ENCODE data around the gene ASTN2.
"Not testable (repeated sequence)": the region's sequence is repeated elsewhere in the genome, so short reads cannot be mapped to it uniquely, and the experiment has no call there.

Gene ASTN2

GRCh38 chr9:116479056-116479544 is 935.8 kb downstream of the ASTN2 start:
- no peak for DNase-seq (ENCODE audit: low spot score)

DNA sequence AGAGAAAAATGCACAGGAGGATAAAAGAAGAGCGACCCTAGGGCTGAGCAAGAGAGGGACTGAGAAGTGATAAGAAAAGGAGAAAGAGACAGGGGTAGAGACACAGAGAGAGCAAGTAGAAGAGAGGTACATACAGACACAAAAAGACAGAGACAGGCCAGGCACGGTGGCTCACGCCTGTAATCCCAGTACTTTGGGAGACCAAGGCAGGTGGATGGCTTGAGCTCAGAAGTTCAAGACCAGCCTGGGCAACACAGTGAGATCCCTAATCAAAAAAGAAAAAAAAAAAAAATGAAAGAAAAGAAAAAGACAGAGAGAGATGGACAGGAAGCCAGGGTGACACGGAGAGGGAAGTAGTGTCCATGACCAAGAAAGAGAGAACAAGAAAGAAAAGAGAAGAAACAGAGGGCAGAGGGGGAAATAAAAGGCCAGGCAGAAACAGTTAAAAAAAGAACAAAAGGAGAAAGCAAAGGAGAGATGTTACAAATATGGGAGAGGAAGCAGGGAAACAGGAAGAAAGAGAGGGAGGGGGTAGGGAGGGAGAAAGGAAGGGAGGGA is 937.2 kb downstream of the ASTN2 start:
- DNase-seq (ENCODE audit: low spot score): no peak

DNA sequence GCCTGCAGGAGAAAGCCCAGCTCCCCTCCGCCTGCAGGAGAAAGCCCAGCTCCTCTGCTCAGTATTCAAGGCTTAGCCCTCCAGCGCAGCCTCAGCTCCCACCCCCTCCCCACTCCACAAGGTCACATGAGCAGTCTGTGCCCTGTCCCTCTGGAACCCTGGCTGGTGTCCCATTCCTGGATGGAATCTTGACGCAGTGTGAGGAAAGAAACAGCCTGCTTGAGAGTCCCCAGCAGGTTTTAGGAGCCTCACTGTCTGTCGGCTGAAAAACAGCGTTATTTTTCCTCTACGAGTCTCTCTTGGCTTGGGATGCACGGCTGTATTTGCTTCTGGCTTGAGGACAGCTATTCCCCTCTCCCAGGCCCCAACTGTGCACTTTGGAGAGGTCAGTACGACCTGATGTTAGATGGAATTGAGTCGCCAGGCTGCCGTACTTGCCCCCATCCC is 937.9 kb downstream of the ASTN2 start:
- no peak for DNase-seq (ENCODE audit: low spot score)

- DNase-seq (ENCODE audit: low spot score): no peak
Measured at GRCh38 chr9:116476002-116476401, 938.9 kb downstream of the ASTN2 start.

- no peak for DNase-seq (ENCODE audit: low spot score)
Measured at GRCh38 chr9:116475201-116475600, 939.7 kb downstream of the ASTN2 start.

DNA sequence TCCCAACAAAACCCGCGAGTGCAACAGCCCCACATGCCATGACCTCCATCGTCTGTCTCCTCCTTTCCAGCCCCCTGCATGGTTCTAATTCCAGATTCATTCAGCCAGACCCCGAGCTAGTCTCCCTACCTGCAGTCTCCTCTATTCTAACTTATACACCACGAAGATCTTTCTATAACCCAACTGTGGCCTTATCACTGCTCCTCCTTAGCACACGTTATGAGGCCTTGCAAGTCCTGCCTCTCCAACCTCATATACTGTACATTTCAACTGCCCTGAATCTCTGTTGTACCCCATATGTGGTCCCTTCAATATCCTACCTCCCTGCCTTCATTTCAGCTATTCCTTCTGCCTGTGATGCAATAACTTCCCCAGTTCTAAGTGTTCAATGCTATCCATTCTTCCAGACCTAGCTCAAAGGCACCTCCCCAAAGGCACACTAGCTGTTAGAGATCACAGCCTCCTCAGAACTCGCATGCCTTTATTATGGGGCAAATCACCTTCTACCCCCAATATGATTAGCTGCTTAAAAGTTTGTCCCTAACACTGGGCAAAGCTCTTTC is 942.8 kb downstream of the ASTN2 start:
- DNase-seq (ENCODE audit: low spot score): no peak

DNA sequence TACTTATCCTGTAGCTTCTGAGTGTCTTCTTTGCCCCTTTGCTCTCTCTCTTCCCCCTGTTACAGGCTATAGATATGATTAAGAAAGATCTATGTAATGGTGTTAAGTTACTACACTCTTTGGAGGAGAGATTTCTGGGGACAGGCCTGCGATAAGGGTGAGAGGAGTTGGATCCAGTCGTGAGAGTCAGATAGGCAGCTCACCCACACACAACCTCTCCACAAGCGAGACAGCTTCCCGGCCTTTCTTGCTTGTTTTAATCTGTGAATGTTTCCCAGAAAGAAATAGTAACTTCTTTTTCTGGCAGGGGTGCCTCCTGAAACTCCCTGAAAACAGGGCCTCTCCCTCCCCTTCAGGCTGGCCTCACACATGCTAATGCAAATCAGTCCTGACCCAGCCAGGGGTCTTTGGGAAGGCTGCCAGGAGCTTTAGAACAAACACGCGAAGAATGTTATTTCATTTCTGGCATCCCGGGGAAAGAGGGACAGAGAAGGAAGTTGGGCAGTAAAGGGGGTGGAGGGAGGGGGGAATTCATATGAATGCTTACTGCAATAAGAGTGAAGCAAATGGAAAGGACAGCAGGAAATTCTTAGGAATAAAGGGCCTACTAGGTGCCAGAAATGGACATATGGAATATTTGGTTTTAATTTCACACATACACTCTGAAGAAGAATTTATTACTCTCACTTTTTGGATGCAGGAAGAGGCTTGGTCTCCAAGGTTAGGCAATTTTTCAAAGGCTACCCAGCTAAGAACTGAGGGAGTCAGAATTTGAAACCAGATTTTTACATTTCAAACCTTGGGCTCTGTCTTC is 943.6 kb downstream of the ASTN2 start:
- DNase-seq (ENCODE audit: low spot score): no peak

- no peak for DNase-seq (ENCODE audit: low spot score)
Measured at GRCh38 chr9:116468793-116469527, 945.9 kb downstream of the ASTN2 start.

DNA sequence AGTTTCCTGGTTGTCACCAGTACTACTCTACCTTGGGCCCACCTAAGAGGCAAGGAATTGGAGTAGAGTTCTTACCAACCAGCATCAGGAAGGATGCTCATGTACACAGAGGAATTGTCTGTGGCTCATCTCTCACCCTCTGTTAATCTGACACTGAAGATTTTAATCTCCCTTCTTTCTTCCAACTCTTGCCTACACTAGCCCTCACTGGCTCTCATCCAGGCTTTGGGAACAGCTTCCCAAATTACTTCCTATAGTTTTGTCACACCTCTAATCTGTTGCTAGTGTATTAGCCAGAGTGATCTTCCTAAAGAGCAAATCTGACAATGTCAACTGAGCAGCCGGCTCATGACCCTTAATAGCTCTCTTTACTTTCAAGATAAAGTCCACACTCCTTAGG is 946.5 kb downstream of the ASTN2 start:
- no peak for DNase-seq (ENCODE audit: low spot score)

DNA sequence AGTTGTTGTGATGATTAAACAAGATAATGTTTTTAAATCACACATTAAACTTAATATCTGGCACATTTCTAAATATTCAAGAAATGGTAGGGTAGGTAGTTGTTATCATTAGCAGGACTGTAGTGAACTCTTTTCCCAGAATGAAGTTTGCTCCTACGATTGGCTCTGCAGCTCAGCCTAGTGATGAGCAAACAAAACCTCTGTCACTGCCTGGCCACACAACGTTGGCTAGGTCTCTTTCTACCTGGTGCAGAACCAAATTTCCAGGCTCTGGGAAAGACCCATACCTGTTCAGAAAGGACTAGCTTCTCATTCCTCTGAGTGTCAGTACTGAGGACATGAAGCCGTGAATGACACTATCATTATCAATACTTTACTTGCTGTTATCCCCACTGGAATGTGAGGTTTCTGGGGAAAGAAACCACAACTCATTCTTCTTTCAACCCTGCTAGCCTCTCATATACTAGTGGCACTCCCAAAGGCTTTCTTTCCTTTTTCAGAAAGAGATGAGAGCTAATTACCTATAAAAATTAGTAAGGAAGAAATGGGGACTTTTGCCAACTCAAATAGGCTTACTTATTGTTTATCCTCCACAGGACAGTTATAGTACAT is 947.0 kb downstream of the ASTN2 start:
- no peak for DNase-seq (ENCODE audit: low spot score)

- DNase-seq (ENCODE audit: low spot score): no peak
Measured at GRCh38 chr9:116466271-116467235, 948.3 kb downstream of the ASTN2 start.

- DNase-seq (ENCODE audit: low spot score): no peak
Measured at GRCh38 chr9:116465576-116466270, 949.1 kb downstream of the ASTN2 start.

DNA sequence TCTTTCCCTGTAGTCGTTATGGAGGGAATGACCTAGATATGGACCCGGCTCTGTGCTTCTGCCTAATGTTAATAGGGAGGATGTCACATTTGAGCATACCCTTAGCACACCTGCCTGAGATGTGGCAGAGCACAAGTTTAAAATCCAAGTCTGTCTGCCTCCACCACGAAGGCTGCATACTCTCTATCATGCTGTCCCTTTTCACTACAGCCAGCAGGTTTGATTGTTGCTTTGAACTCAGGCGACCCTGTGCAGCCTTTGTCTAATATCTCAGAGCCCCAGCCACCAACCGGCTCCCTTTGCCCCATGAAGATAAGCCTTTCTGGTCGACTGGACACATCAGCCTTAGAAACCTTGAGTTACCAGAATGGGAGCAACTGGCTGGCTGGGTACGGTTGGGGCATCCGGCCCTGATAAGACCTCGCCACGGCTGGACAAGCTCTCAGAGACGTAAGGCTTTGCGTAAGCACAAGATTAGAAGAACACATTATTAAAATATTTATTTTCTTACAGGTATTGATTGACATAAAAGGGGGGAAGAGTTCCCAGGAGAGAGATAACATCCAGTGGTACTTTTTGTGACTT is 949.8 kb downstream of the ASTN2 start:
- DNase-seq (ENCODE audit: low spot score): no peak

DNA sequence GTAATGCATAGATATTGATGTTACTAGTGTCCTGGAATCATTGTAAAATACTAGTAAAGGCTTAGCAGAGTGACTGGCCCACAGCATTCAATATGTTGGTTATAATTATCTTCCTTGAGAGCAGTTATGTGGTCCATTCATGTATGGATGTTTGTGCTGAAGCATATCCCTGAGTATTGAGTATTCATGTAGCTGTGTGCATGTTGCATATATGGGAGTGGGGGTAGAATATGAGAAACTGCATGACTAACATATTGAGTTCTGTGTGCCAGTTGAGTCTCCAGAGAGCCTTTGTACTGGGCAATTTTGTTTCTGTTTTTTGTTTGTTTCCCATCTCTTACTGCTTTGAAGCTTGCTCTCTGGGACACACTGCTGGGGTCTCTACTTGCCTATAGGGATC is 950.4 kb downstream of the ASTN2 start:
- no peak for DNase-seq (ENCODE audit: low spot score)

- no peak for DNase-seq (ENCODE audit: low spot score)
Measured at GRCh38 chr9:116461632-116462031, 953.2 kb downstream of the ASTN2 start.

DNA sequence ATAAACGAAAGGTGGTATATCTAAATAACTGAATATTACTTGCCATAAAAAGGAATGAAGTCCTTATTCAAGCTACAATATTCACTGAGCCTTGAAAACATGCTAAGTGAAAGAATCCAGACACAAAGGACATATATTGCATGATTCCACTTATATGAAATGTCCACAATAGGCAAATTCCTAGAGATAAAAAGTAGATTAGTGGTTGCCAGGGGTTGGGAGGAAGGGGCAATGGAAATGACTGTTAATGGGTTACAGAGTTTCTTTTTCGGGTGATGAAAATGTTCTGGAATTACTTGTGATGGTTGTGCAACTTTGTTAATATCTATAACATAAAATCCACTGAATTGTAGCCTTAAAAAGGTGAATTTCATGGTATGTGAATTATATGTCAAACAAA is 954.8 kb downstream of the ASTN2 start:
- no peak for DNase-seq (ENCODE audit: low spot score)

DNA sequence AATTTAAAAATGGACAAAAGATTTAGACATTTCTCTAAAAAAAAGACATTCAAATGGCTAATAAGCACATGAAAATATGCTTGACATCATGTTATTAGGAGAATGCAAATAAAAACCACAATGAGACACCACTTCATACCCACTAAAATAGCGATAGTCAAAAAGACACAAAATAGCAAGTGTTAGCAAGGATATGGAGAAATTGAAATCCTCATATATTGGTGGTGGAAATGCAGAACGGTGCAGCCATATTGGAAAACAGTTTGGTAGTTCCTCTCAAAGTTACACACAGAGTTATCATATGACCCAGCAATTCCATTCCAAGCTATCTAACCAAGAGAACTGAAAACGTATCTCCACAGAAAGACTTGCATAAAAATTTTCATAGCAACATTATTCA is 955.3 kb downstream of the ASTN2 start:
- DNase-seq (ENCODE audit: low spot score): no peak

DNA sequence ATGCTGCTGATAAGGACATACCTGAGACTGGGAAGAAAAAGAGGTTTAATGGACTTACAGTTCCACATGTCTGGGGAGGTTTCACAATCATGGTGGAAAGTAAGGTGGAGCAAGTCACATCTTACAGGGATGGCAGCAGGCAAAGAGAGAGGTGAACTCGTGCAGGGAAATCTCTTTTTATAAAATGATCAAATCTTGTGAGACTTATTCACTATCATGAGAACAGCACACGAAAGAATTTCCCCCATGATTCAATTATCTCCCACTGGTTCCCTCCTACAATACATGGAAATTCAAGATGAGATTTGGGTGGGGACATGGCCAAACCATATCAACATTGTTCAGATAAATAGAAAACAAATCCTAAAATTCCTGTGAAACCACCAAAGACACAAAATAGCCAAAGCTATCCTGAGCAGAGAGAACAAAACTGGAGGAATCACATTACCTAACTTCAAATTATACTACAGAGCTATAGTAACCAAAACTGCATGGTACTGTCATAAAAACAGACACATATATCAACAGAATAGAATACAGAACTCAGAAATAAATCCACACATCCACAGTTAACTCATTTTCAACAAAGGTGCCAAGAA is 958.3 kb downstream of the ASTN2 start:
- DNase-seq (ENCODE audit: low spot score): no peak

- not testable (repeated sequence) for DNase-seq (ENCODE audit: low spot score)
Measured at GRCh38 chr9:116454539-116454938, 960.3 kb downstream of the ASTN2 start.

GRCh38 chr9:116453785-116454184 is 961.1 kb downstream of the ASTN2 start:
- no peak for DNase-seq (ENCODE audit: low spot score)

Measured in COLO829 (cell line).